ENCODE data around the gene PTPN1.

The PTPN1 gene

DNA sequence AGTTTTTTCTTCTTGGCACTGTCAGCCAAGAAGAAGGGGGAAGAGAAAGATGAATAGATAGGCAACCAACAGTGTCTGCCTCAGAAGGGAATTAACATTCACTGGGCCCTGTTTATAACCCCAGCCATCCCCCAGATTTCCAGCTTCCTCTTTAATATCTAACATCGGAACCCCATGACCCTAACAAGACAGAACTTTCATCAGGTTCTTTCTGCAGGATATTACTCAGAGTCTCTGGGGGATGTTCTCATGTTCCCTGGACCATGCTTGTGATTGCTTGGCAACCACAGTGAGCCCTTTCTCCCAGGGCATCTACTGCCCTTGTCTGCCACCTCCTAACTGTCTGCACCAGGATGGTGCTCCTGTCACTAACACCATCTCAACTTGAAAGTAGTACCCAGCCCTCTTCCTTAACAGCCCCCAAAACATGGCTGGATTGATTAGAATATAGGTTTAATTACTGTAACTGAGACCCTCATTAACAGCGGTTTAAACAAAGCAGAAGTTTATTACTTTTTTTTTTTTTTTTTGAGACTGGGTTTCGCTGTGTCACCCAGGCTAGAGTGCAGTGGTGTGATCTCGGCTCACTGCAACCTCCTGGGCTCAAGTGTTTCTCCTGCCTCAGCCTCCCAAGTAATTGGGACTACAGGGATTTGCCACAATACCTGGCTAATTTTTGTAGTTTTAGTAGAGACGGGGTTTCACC is 12.0 kb upstream of the PTPN1 start:
- H3K36me3 ChIP-seq (ENCODE audit: low read depth), result no peaks in the 10 kb centered on the region
- peak overlapping the region; percentile 95 for H3K27ac ChIP-seq (ENCODE audit: poor library complexity, severe bottlenecking)
- peaks cover 44% of the 10 kb centered on the region for H3K4me1 ChIP-seq (ENCODE audit: insufficient read depth, poor library complexity, severe bottlenecking)
- no peaks in the 10 kb centered on the region for H3K27me3 ChIP-seq (ENCODE audit: insufficient read depth, poor library complexity, severe bottlenecking)
- peak; percentile 51 for ATAC-seq (ENCODE audit: low read depth)
- peak; percentile 82 for DNase-seq (ENCODE audit: low spot score)
- H3K4me3 ChIP-seq (ENCODE audit: severe bottlenecking), result no peak overlapping the region
- no peaks in the 10 kb centered on the region for H3K9me3 ChIP-seq (ENCODE audit: severe bottlenecking)
- TF ChIP-seq, protein P1, sequence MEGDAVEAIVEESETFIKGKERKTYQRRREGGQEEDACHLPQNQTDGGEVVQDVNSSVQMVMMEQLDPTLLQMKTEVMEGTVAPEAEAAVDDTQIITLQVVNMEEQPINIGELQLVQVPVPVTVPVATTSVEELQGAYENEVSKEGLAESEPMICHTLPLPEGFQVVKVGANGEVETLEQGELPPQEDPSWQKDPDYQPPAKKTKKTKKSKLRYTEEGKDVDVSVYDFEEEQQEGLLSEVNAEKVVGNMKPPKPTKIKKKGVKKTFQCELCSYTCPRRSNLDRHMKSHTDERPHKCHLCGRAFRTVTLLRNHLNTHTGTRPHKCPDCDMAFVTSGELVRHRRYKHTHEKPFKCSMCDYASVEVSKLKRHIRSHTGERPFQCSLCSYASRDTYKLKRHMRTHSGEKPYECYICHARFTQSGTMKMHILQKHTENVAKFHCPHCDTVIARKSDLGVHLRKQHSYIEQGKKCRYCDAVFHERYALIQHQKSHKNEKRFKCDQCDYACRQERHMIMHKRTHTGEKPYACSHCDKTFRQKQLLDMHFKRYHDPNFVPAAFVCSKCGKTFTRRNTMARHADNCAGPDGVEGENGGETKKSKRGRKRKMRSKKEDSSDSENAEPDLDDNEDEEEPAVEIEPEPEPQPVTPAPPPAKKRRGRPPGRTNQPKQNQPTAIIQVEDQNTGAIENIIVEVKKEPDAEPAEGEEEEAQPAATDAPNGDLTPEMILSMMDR (IDR thresholded peaks at IDR 0.05; ENCODE audit: poor library complexity, severe bottlenecking), result no peak

GRCh38 chr20:50499938-50500337 is 10.2 kb upstream of the PTPN1 start:
- no peak overlapping the region for H3K27ac ChIP-seq (ENCODE audit: poor library complexity, severe bottlenecking)
- DNase-seq (ENCODE audit: low spot score) (peak; percentile 30), ATAC-seq (ENCODE audit: low read depth) (no peak)
- no peak overlapping the region for H3K4me3 ChIP-seq (ENCODE audit: severe bottlenecking)
- no peaks in the 10 kb centered on the region for H3K9me3 ChIP-seq (ENCODE audit: severe bottlenecking)
- no peaks in the 10 kb centered on the region for H3K27me3 ChIP-seq (ENCODE audit: insufficient read depth, poor library complexity, severe bottlenecking)
- TF ChIP-seq, protein P1 (IDR thresholded peaks at IDR 0.05; ENCODE audit: poor library complexity, severe bottlenecking), result no peak
- no peaks in the 10 kb centered on the region for H3K36me3 ChIP-seq (ENCODE audit: low read depth)
- peaks cover 29% of the 10 kb centered on the region for H3K4me1 ChIP-seq (ENCODE audit: insufficient read depth, poor library complexity, severe bottlenecking)

DNA sequence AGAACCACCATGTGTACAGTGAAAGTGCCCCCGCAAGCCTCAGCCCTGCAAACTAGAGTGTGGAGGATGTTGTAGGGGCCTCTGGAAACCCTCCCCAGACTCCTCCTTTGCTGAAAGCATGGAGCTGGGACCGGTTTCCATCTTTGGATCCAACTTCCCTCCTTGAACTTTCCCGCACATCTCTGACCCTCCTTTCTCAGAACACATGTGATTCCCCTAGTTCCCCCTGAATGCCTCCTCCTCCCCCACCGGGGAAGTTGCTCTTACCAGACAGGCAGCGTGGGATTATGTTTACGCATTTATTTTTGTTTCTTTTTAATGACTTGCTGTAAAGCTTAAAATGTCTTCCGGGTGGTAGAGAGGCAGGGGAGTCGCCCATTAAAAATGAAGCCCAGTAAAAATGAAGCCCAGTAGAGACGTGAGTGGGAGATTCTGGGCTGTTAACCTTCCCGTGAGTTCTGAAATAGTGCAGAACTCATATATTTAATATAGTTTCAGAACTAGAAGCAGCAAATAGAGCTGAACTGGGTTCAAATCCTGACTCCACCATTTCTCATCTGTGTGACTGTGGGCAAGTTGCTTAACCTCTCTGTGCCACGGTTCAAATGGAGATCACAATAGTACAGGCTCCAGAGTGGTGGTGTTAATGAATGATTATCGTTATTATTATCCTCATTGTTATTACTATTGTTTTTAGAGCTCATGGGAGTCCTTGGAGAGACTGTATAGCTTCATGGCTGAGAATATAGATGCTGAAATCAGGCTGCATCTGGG is 8.0 kb upstream of the PTPN1 start:
- Histone ChIP-seq H3K27me3 (ENCODE audit: insufficient read depth, poor library complexity, severe bottlenecking) (no peaks in the 10 kb centered on the region), H3K27ac (ENCODE audit: poor library complexity, severe bottlenecking) (no peak overlapping the region), H3K4me1 (ENCODE audit: insufficient read depth, poor library complexity, severe bottlenecking) (peaks cover 15% of the 10 kb centered on the region), H3K36me3 (ENCODE audit: low read depth) (no peaks in the 10 kb centered on the region), H3K4me3 (ENCODE audit: severe bottlenecking) (no peak overlapping the region), H3K9me3 (ENCODE audit: severe bottlenecking) (no peaks in the 10 kb centered on the region)
- TF ChIP-seq, protein P1 (IDR thresholded peaks at IDR 0.05; ENCODE audit: poor library complexity, severe bottlenecking), result no peak
- ATAC-seq (ENCODE audit: low read depth) (no peak), DNase-seq (ENCODE audit: low spot score) (peak; percentile 69)

DNA sequence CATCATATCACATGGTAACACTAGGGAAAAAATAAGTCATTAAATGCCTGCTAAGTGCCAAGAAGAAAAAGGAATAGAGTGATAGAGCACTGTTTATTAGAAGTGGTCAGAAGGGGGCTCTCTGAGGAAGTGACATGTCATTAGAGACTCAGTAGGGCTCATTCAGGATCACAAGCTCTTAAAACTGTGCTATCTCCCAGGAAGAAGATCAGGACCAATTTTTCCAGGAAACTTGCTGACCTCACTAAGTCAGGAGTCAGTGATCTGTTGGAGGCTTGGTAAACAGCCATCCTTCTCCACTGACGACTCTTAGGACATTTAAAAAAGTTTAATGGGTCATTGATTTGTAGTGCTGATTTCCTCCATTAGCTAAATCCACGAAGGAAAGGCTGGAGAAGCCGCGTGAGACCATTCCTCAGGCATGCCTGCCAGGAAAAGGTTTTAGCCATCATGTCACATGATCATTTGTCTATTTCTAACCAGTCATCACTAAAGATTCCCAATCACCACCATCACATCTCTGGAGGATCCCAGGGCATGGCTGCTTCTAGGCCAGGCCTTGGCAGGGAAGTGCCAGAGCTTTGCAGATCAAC is 5.9 kb upstream of the PTPN1 start:
- peak; percentile 59 for DNase-seq (ENCODE audit: low spot score)
- Histone ChIP-seq H3K27ac (ENCODE audit: poor library complexity, severe bottlenecking) (no peak overlapping the region), H3K9me3 (ENCODE audit: severe bottlenecking) (no peaks in the 10 kb centered on the region), H3K27me3 (ENCODE audit: insufficient read depth, poor library complexity, severe bottlenecking) (no peaks in the 10 kb centered on the region), H3K4me1 (ENCODE audit: insufficient read depth, poor library complexity, severe bottlenecking) (no peaks in the 10 kb centered on the region), H3K36me3 (ENCODE audit: low read depth) (no peaks in the 10 kb centered on the region), H3K4me3 (ENCODE audit: severe bottlenecking) (no peak overlapping the region)
- ATAC-seq (ENCODE audit: low read depth), result no peak
- TF ChIP-seq, protein P1 (IDR thresholded peaks at IDR 0.05; ENCODE audit: poor library complexity, severe bottlenecking), result peak; percentile 58

Measured in RWPE2 (cell line).